Osteocyte (in vitro differentiated cells): ENCODE results near the gene PUM1. TPM values are rescaled to one million over a fixed set of nuclear protein-coding genes. Genes with fewer than 3 reads are reported as not detected.
A peak's percentile ranks its signal among the peaks of the same experiment; 100 is the strongest.

Experiments
- DNase-seq: peaks from one replicate; pipeline ENCODE4 v3.0.0; 2021; ENCODE audit warnings: mixed read lengths; ENCODE audit not compliant: unreplicated experiment; ENCODE audit errors: extremely low spot score
- H3K27ac Mint-ChIP-seq: one replicate; pipeline ENCODE4 v1.8.0; 2021; ENCODE audit warnings: mild to moderate bottlenecking, mixed read lengths; ENCODE audit not compliant: unreplicated experiment
- H3K27me3 Mint-ChIP-seq: one replicate; pipeline ENCODE4 v1.8.0; 2021; ENCODE audit warnings: mixed read lengths; ENCODE audit not compliant: unreplicated experiment
- H3K36me3 Mint-ChIP-seq: one replicate; pipeline ENCODE4 v1.8.0; 2021; ENCODE audit warnings: mixed read lengths; ENCODE audit not compliant: unreplicated experiment
- H3K4me1 Mint-ChIP-seq: one replicate; pipeline ENCODE4 v1.8.0; 2021; ENCODE audit warnings: mixed read lengths; ENCODE audit not compliant: unreplicated experiment
- H3K4me3 Mint-ChIP-seq: one replicate; pipeline ENCODE4 v1.8.0; 2021; ENCODE audit warnings: mild to moderate bottlenecking, moderate library complexity, mixed read lengths; ENCODE audit not compliant: unreplicated experiment
- H3K9me3 Mint-ChIP-seq: one replicate; pipeline ENCODE4 v1.8.0; 2021; ENCODE audit warnings: mixed read lengths; ENCODE audit not compliant: unreplicated experiment
- CTCF ChIP-seq: fragments of 200-600 bp; sonication (generic); IDR thresholded peaks from 2 replicates; pipeline ENCODE4 v1.5.0; 2021; ENCODE audit warnings: antibody characterized with exemption, mild to moderate bottlenecking, moderate library complexity
- total RNA-seq: library from RNA; stranded (reverse); gene quantifications from 2 replicates; pipeline ENCODE4 v1.2.1, GENCODE V29; 2021

PUM1 gene
- total RNA-seq, 1 donor from 2014 or later, result 145 TPM

- no peak for DNase-seq
- peaks cover 43% of the 10 kb centered on the region for H3K4me1 Mint-ChIP-seq
- H3K27ac Mint-ChIP-seq, result no peak overlapping the region
- peaks cover 39% of the 10 kb centered on the region for H3K36me3 Mint-ChIP-seq
- no peaks in the 10 kb centered on the region for H3K9me3 Mint-ChIP-seq
- H3K4me3 Mint-ChIP-seq, result no peak overlapping the region
- no peak for TF ChIP-seq CTCF
- no peaks in the 10 kb centered on the region for H3K27me3 Mint-ChIP-seq
These were observed 94.0 kb downstream of the PUM1 start for GRCh38 chr1:30971496-30971895.

- DNase-seq, result no peak
- Mint-ChIP-seq H3K4me1 (peaks cover 41% of the 10 kb centered on the region), H3K27me3 (no peaks in the 10 kb centered on the region), H3K36me3 (peaks cover 51% of the 10 kb centered on the region), H3K27ac (no peak overlapping the region), H3K4me3 (no peak overlapping the region), H3K9me3 (no peaks in the 10 kb centered on the region)
- no peak for TF ChIP-seq CTCF
These were observed 95.6 kb downstream of the PUM1 start for GRCh38 chr1:30969903-30970302.

- Mint-ChIP-seq H3K4me1 (peaks cover 32% of the 10 kb centered on the region), H3K27ac (no peak overlapping the region), H3K36me3 (peaks cover 60% of the 10 kb centered on the region), H3K4me3 (no peak overlapping the region), H3K27me3 (no peaks in the 10 kb centered on the region), H3K9me3 (no peaks in the 10 kb centered on the region)
- TF ChIP-seq CTCF, result no peak
- no peak for DNase-seq
These were observed 97.1 kb downstream of the PUM1 start for GRCh38 chr1:30968220-30968971.

GRCh38 chr1:30966690-30967369, 98.7 kb downstream of the PUM1 start:
- H3K27ac Mint-ChIP-seq, result peak overlapping the region; percentile 80

More at GRCh38 chr1:30966690-30967369, 98.7 kb downstream of the PUM1 start:
- peaks cover 70% of the 10 kb centered on the region for H3K36me3 Mint-ChIP-seq
- H3K4me3 Mint-ChIP-seq, result peak overlapping the region; percentile 0
- H3K9me3 Mint-ChIP-seq, result no peaks in the 10 kb centered on the region
- no peaks in the 10 kb centered on the region for H3K27me3 Mint-ChIP-seq
- TF ChIP-seq CTCF, result no peak
- H3K4me1 Mint-ChIP-seq, result peaks cover 33% of the 10 kb centered on the region
- DNase-seq, result no peak
